HEK293 (cell line): ENCODE results near the gene LAMA5.

Experiments used
- ZBTB17 ChIP-seq: fragments of 450-650 bp; formaldehyde crosslinking; IDR thresholded peaks from 2 replicates; pipeline ENCODE4 v1.5.1; 2016; ENCODE audit warnings: missing biosample characterization, missing genetic modification characterization
- ZBTB20 ChIP-seq: fragments of 450-650 bp; formaldehyde crosslinking; IDR thresholded peaks from 2 replicates; pipeline ENCODE4 v1.5.1; 2016; ENCODE audit warnings: missing biosample characterization, missing genetic modification characterization
- ZNF292 ChIP-seq: fragments of 450-650 bp; formaldehyde crosslinking; IDR thresholded peaks from 2 replicates; pipeline ENCODE4 v1.5.1; 2016; ENCODE audit warnings: low read depth, missing biosample characterization, missing genetic modification characterization, borderline replicate concordance
- TF ChIP-seq, protein P1 (sequence below): fragments of 450-650 bp; formaldehyde crosslinking; IDR thresholded peaks from 2 replicates; pipeline ENCODE4 v1.5.1; 2016; ENCODE audit warnings: missing biosample characterization, missing genetic modification characterization

DNA sequence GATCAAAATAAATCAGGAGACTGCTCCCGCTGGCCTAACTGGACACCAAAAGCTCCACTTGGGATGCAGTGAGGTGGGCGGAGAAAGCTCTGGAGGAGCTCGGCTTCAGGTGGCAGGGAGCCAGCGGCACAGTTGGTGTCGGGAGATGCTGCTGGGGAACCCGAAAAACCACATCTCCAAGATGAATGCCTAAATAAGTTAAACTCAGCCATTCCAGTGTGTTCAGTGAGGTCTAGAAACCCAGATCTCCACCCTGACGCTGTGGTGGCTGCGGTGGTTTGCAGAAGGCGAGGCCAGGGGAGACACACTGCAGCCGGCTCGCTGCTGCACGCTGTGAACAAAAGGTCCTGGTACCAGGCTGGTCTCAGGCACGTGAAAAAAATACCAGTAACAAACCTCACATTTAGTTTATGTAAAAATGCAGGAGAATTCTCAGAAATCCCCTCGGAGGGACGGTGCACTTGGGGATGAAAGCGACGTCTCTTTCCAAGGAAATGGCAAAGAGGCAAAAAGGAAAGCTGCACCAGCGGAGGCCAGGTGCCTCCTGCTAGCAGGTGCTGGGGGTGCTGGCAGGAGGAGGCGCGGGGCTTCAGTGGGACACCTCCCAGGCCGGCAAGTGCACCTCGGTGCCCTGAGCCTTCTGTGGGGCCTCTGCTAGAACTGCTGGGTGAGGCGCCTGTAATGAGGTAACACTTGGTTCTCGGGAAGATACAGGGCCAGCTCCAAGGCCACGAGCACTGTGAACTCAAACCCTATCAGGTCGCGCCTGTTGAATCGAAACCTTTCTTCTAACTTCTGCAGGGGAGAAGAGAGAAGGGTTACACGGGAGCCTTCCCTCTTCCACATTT, 23.4 kb upstream of the LAMA5 start:
- TF ChIP-seq, protein P1, sequence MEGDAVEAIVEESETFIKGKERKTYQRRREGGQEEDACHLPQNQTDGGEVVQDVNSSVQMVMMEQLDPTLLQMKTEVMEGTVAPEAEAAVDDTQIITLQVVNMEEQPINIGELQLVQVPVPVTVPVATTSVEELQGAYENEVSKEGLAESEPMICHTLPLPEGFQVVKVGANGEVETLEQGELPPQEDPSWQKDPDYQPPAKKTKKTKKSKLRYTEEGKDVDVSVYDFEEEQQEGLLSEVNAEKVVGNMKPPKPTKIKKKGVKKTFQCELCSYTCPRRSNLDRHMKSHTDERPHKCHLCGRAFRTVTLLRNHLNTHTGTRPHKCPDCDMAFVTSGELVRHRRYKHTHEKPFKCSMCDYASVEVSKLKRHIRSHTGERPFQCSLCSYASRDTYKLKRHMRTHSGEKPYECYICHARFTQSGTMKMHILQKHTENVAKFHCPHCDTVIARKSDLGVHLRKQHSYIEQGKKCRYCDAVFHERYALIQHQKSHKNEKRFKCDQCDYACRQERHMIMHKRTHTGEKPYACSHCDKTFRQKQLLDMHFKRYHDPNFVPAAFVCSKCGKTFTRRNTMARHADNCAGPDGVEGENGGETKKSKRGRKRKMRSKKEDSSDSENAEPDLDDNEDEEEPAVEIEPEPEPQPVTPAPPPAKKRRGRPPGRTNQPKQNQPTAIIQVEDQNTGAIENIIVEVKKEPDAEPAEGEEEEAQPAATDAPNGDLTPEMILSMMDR = no peak
- TF ChIP-seq ZBTB20 (tag by site-specific recombination) (no peak), ZNF292 (no peak), ZBTB17 (tag by site-specific recombination) (no peak)
